OCI-LY7 (cell line): ENCODE results near the gene KCTD3. TPM values are rescaled to one million over a fixed set of nuclear protein-coding genes. Genes with fewer than 3 reads are reported as not detected.

Experiments
- BruUV-seq: library from RNA; stranded (reverse); fragments of 400-500 nt; replicated peaks from 2 replicates; lab custom pipeline; 2021; lab: Mats Ljungman, UMichigan
- CTCF ChIA-PET: fragments of 300-600 bp; sonication (Branson Sonifier 250); formaldehyde crosslinking; loops from one replicate; lab custom pipeline; 2022; ENCODE audit warnings: antibody characterized with exemption; ENCODE audit not compliant: unreplicated experiment; lab: Charles Lee
- POLR2A ChIA-PET: fragments of 300-600 bp; sonication (Branson Sonifier 250); formaldehyde crosslinking; loops from one replicate; lab custom pipeline; 2022; ENCODE audit warnings: antibody characterized with exemption; lab: Charles Lee
- DNase-seq: peaks from one replicate; pipeline ENCODE4 v3.0.0-alpha.2; 2015; ENCODE audit warnings: low spot score
- H2AFZ ChIP-seq: fragments of 200-600 bp; sonication (generic), shearing (Covaris generic); 2 replicates; pipeline ENCODE4 v1.6.1; 2014; ENCODE audit warnings: mild to moderate bottlenecking, antibody characterized with exemption, low read length, moderate library complexity
- H3K27ac ChIP-seq: fragments of 200-600 bp; sonication (generic); 2 replicates; pipeline ENCODE4 v1.5.1; 2014; ENCODE audit warnings: mixed run types, low read depth, mild to moderate bottlenecking, moderate library complexity, low read length, inconsistent platforms; ENCODE audit not compliant: poor library complexity, severe bottlenecking
- H3K36me3 ChIP-seq: fragments of 200-600 bp; sonication (generic); 2 replicates; pipeline ENCODE4 v1.6.1; 2014; ENCODE audit warnings: mild to moderate bottlenecking, antibody characterized with exemption, low read length, moderate library complexity, mixed read lengths; ENCODE audit not compliant: insufficient read depth
- H3K4me1 ChIP-seq: fragments of 200-600 bp; sonication (generic); 2 replicates; pipeline ENCODE4 v1.5.1; 2014; ENCODE audit warnings: mild to moderate bottlenecking, low read length; ENCODE audit not compliant: insufficient read depth, poor library complexity, severe bottlenecking
- H3K4me2 ChIP-seq: fragments of 200-600 bp; sonication (generic); 2 replicates; pipeline ENCODE4 v1.6.1; 2014; ENCODE audit warnings: mild to moderate bottlenecking, low read length
- H3K4me3 ChIP-seq: fragments of 200-600 bp; sonication (generic); 2 replicates; pipeline ENCODE4 v1.5.1; 2014; ENCODE audit warnings: mild to moderate bottlenecking, low read depth, low read length; ENCODE audit not compliant: poor library complexity, severe bottlenecking
- H3K79me2 ChIP-seq: fragments of 200-600 bp; sonication (generic); 2 replicates; pipeline ENCODE4 v1.6.1; 2016; ENCODE audit warnings: low read depth, mild to moderate bottlenecking, low read length, moderate library complexity, mixed read lengths; ENCODE audit not compliant: insufficient read depth
- H3K9me2 ChIP-seq: fragments of 200-600 bp; sonication (generic); 2 replicates; pipeline ENCODE4 v1.6.1; 2016; ENCODE audit warnings: mild to moderate bottlenecking, low read length, mixed read lengths; ENCODE audit not compliant: insufficient read depth
- H3K9me3 ChIP-seq: fragments of 200-600 bp; sonication (generic); 2 replicates; pipeline ENCODE4 v1.6.1; 2014; ENCODE audit warnings: mild to moderate bottlenecking, mixed run types, low read length, mixed read lengths
- H4K20me1 ChIP-seq: fragments of 200-600 bp; sonication (generic); 2 replicates; pipeline ENCODE4 v1.6.1; 2014; ENCODE audit warnings: mild to moderate bottlenecking, antibody characterized with exemption, low read length, moderate library complexity, mixed read lengths; ENCODE audit not compliant: insufficient read depth
- CTCF ChIP-seq: fragments of 200-600 bp; sonication (generic); conservative IDR thresholded peaks from 2 replicates; pipeline ENCODE4 v1.5.1; 2014; ENCODE audit warnings: mild to moderate bottlenecking, antibody characterized with exemption, low read length, moderate library complexity, mixed read lengths
- EZH2phosphoT487 ChIP-seq: fragments of 200-600 bp; sonication (generic); IDR thresholded peaks from 2 replicates; pipeline ENCODE4 v1.6.1; 2018; ENCODE audit warnings: low read depth, borderline replicate concordance, mild to moderate bottlenecking, mixed run types, antibody characterized with exemption, low read length, moderate library complexity, mixed read lengths
- intact Hi-C: fragments of 100-400 bp; cut with micrococcal nuclease; formaldehyde crosslinking; loops from one replicate; pipeline ENCODE4 v1.10.0; 2022; ENCODE audit not compliant: unreplicated experiment
- total RNA-seq, 2 experiments: library from RNA; depleted of rRNA in 1 of 2; stranded (reverse); fragments of >200 nt in 1 of 2; shearing (Covaris generic) in 1 of 2; gene quantifications; 2 replicates each; pipeline ENCODE4 v1.2.3, GENCODE V29; 2014 to 2022

KCTD3 gene
- total RNA-seq, 2 experiments from 2014 or later, result 0.13 to 3.4 TPM

DNA sequence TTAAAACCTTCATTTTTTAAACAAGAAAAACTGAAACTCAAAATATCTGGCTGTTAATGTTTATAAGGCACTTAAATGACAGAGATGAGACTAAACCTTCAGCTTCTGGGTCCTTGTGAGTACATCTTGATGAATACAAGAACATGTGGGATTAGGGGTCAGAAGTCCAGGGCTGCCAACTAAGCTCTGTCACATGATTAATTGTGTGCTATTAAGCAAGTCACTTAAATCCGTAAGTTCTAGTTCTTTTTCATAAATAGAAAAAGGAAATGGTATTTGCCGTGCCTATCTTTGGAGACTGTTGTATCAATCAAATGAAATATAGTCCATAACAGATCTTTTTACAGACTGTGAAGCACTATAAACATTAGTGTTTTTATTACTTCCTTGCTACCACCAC lies 43.2 kb upstream of the KCTD3 start:
- Histone ChIP-seq H3K4me1 (no peaks in the 10 kb centered on the region), H3K79me2 (no peaks in the 10 kb centered on the region), H2AFZ (no peak overlapping the region), H3K9me2 (no peaks in the 10 kb centered on the region), H3K36me3 (no peaks in the 10 kb centered on the region), H4K20me1 (no peaks in the 10 kb centered on the region), H3K9me3 (no peaks in the 10 kb centered on the region), H3K27ac (no peak overlapping the region), H3K4me2 (no peak overlapping the region), H3K4me3 (no peak overlapping the region)
- CTCF ChIA-PET, result no interaction called here
- POLR2A ChIA-PET, result no interaction called here
- no peak for DNase-seq
- no peak for TF ChIP-seq CTCF
- TF ChIP-seq EZH2phosphoT487, result no peak
- BruUV-seq, result no TSS peak
- intact Hi-C loops, result loop anchor here (10.0 kb wide), 2 partner anchors 709 to 859 kb away; no protein-coding TSS in a partner anchor

DNA sequence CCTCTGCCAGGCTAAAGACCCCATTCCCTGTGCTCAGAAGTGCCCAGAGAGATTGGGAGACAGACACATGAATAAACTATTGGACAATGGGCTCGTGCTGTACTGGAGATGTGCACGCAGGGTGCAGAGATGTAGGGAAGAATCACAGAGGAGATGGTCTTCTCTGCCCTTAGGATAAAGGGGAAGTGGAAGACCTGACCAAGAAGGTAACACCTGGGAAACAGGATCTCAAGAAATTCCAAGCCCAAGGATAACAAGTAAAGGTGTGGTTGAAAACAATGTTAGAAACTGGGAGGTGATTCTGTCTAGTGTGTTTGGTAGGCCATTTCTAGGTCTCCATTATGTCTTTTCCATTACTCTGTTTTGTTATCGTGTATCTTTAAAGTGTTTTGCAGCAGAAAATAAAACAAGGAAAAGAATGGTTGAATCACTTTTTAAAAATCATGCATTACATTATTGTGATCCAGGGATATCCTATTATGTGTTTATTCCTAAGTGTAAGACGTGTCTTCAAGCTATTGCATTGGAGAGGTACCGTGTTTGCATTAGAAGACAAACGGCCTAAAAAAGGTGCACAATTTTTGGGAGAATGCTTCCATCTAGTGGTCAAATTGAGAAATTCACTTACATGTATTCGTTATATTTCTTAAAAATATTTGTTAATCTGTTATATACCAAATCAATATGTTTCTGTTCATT lies 40.8 kb upstream of the KCTD3 start:
- intact Hi-C loops, result loop anchor here (5.0 to 10.0 kb wide), 4 partner anchors 711 to 1314 kb away; no protein-coding TSS in a partner anchor
- no peak overlapping the region for H3K4me3 ChIP-seq
- no peak for TF ChIP-seq EZH2phosphoT487
- TF ChIP-seq CTCF, result peak; percentile 87
- ChIA-PET POLR2A (interaction anchor here (0.6 kb wide), 1 partner anchor 29 kb away, joined by 5 read pairs; no protein-coding TSS in a partner anchor), CTCF (interaction anchor here (1.0 kb wide), 1 partner anchor 1194 kb away, joined by 3 read pairs; no protein-coding TSS in a partner anchor)
- peak; percentile 53 for DNase-seq
- H2AFZ ChIP-seq, result no peak overlapping the region
- no peaks in the 10 kb centered on the region for H3K9me3 ChIP-seq
- no peaks in the 10 kb centered on the region for H3K9me2 ChIP-seq
- H4K20me1 ChIP-seq, result no peaks in the 10 kb centered on the region
- no peaks in the 10 kb centered on the region for H3K79me2 ChIP-seq
- H3K4me1 ChIP-seq, result no peaks in the 10 kb centered on the region
- H3K4me2 ChIP-seq, result no peak overlapping the region
- H3K36me3 ChIP-seq, result no peaks in the 10 kb centered on the region
- H3K27ac ChIP-seq, result no peak overlapping the region
- no TSS peak for BruUV-seq

GRCh38 chr1:215526846-215527151 lies 40.3 kb upstream of the KCTD3 start:
- intact Hi-C loops, result loop anchor here (5.0 to 10.0 kb wide), 4 partner anchors 712 to 1314 kb away; no protein-coding TSS in a partner anchor
- TF ChIP-seq CTCF, result peak; percentile 25; the same call in 1 of the 2 replicates
- TF ChIP-seq EZH2phosphoT487, result no peak
- CTCF ChIA-PET, result interaction anchor here (1.0 kb wide), 1 partner anchor 1195 kb away, joined by 3 read pairs; no protein-coding TSS in a partner anchor
- Histone ChIP-seq H3K4me3 (no peak overlapping the region), H3K9me3 (no peaks in the 10 kb centered on the region), H3K27ac (no peak overlapping the region), H3K36me3 (no peaks in the 10 kb centered on the region), H2AFZ (no peak overlapping the region), H3K4me1 (no peaks in the 10 kb centered on the region), H3K4me2 (no peak overlapping the region), H3K9me2 (no peaks in the 10 kb centered on the region), H4K20me1 (no peaks in the 10 kb centered on the region), H3K79me2 (no peaks in the 10 kb centered on the region)
- no TSS peak for BruUV-seq
- POLR2A ChIA-PET, result interaction anchor here (0.6 kb wide), 1 partner anchor 29 kb away, joined by 5 read pairs; no protein-coding TSS in a partner anchor
- DNase-seq, result no peak
